ENCODE data around the gene KLHL17. TPM values are rescaled to one million over a fixed set of nuclear protein-coding genes. Genes with fewer than 3 reads are reported as not detected.

Gene KLHL17
- polyA plus RNA-seq, 1 donor (not counting 4 experiments of a cell fraction or from before 2014, with no cell fraction given), result 6.5 TPM

DNA sequence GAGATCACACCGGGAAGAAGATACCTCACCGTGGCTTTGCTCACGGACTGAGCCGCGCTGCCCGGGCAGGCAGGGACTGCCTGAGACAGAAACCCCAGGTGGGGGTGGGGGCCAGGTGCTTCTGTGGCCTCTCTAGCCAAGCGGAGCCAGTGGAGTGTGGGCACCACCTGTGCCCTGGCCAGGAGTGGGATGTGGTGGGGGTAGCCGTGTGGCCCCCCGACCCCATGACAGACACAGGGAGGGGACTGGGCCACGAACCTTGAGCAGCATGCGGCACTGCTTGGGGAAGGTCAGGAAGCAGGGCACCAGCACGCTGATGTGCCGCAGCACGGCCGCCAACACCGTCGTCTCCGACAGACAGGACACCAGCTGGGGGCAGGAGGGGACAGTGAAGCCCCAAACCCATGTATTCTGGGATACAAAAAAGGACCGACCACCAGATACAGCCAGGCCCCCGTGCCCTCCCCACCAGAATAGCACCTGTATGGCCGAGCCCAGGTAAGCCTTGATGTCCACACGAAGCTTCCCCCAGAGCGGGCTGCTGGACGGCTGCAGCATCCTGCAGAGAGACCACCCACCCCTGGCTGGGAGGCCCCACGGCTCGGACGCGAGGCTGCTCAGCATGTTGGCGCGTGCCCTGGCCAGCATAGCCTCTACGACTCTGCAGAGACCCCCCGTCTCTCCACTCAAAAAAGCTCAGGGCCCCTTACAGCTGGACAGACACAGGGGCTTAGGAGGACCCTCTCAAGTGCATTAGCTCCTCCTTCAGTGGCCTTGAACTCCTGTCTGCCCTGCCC is 6.7 kb upstream of the KLHL17 start:
- H3K4me2 ChIP-seq (ENCODE audit: control insufficient read depth, extremely low read depth, insufficient read depth, low read depth, low read length), result no peak overlapping the region
- peaks cover 12% of the 10 kb centered on the region for H4K20me1 ChIP-seq (ENCODE audit: control insufficient read depth, extremely low read depth, insufficient read depth, low read length)
- DNase-seq (ENCODE audit: low read depth, low spot score) (no peak), FAIRE-seq (no peak)
- H2AFZ ChIP-seq (ENCODE audit: control insufficient read depth, low read length), result no peak overlapping the region
- TF ChIP-seq, protein P1, sequence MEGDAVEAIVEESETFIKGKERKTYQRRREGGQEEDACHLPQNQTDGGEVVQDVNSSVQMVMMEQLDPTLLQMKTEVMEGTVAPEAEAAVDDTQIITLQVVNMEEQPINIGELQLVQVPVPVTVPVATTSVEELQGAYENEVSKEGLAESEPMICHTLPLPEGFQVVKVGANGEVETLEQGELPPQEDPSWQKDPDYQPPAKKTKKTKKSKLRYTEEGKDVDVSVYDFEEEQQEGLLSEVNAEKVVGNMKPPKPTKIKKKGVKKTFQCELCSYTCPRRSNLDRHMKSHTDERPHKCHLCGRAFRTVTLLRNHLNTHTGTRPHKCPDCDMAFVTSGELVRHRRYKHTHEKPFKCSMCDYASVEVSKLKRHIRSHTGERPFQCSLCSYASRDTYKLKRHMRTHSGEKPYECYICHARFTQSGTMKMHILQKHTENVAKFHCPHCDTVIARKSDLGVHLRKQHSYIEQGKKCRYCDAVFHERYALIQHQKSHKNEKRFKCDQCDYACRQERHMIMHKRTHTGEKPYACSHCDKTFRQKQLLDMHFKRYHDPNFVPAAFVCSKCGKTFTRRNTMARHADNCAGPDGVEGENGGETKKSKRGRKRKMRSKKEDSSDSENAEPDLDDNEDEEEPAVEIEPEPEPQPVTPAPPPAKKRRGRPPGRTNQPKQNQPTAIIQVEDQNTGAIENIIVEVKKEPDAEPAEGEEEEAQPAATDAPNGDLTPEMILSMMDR (optimal IDR thresholded peaks at IDR 0.05 in 1 of 3, IDR thresholded peaks at IDR 0.05 in 1 of 3, conservative IDR thresholded peaks at IDR 0.05 in 1 of 3; ENCODE audit: extremely low read depth in 1 of 3, insufficient read depth in 2 of 3, low read length in 3 of 3), result no peak
- no peak for TF ChIP-seq EZH2 (IDR thresholded peaks at IDR 0.05; ENCODE audit: low read length)
- no peak overlapping the region for H3K4me3 ChIP-seq (ENCODE audit: control insufficient read depth in 2 of 3, extremely low read depth in 1 of 3, insufficient read depth in 2 of 3, low read depth in 1 of 3, low read length in 3 of 3)
- no peaks in the 10 kb centered on the region for H3K9me3 ChIP-seq (ENCODE audit: control insufficient read depth, low read depth, low read length)
- H3K27ac ChIP-seq (ENCODE audit: control insufficient read depth, insufficient read depth, low read length), result no peak overlapping the region
- H3K9me1 ChIP-seq (ENCODE audit: control insufficient read depth, extremely low read depth, insufficient read depth, low read length), result no peaks in the 10 kb centered on the region
- dilution Hi-C loops (cut with MboI; ENCODE audit: extremely low pct_ligation_motif_present, low sequenced_read_pairs), result no loop called here
- H3K79me2 ChIP-seq (ENCODE audit: control insufficient read depth, insufficient read depth, low read length), result peaks cover 28% of the 10 kb centered on the region
- H3K27me3 ChIP-seq (ENCODE audit: control insufficient read depth, extremely low read depth, insufficient read depth, low read length), result no peaks in the 10 kb centered on the region
- peaks cover 61 to 72% of the 10 kb centered on the region in 2 experiments for H3K36me3 ChIP-seq (ENCODE audit: control insufficient read depth in 2 of 2, extremely low read depth in 1 of 2, insufficient read depth in 2 of 2, low read length in 2 of 2)
- peaks cover 10% of the 10 kb centered on the region for H3K4me1 ChIP-seq (ENCODE audit: control insufficient read depth, extremely low read depth, insufficient read depth, low read length)
- no peak overlapping the region for H3K9ac ChIP-seq (ENCODE audit: control insufficient read depth, extremely low read depth, insufficient read depth, low read length)

DNA sequence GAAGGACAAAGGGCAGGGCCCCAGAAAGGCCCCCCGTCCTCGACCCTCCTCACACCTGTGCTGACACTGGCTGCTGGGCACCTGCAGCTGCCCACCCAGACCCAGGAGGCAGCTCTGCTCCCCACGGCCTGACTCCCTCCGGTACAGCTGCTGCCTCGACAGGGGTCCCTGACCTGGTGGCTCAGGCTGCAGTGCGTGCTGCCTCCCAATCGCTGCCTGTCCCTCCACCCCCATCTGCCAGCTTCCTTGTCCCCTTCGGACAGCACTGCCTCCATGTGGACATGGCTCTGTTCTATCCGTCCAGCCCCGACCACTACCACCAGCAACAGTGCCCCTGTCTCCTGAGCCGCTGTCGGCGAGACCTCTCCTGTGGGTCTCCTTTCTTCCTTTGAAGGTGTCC is 5.5 kb upstream of the KLHL17 start:
- Histone ChIP-seq H3K27me3 (ENCODE audit: control insufficient read depth, extremely low read depth, insufficient read depth, low read length) (peaks cover 5% of the 10 kb centered on the region), H3K9ac (ENCODE audit: control insufficient read depth, extremely low read depth, insufficient read depth, low read length) (no peak overlapping the region), H3K4me3 (ENCODE audit: control insufficient read depth in 2 of 3, extremely low read depth in 1 of 3, insufficient read depth in 2 of 3, low read depth in 1 of 3, low read length in 3 of 3) (no peak overlapping the region), H3K9me3 (ENCODE audit: control insufficient read depth, low read depth, low read length) (no peaks in the 10 kb centered on the region), H3K27ac (ENCODE audit: control insufficient read depth, insufficient read depth, low read length) (no peak overlapping the region), H2AFZ (ENCODE audit: control insufficient read depth, low read length) (no peak overlapping the region), H4K20me1 (ENCODE audit: control insufficient read depth, extremely low read depth, insufficient read depth, low read length) (peaks cover 12% of the 10 kb centered on the region), H3K9me1 (ENCODE audit: control insufficient read depth, extremely low read depth, insufficient read depth, low read length) (no peaks in the 10 kb centered on the region), H3K4me1 (ENCODE audit: control insufficient read depth, extremely low read depth, insufficient read depth, low read length) (peaks cover 10% of the 10 kb centered on the region), H3K36me3 (ENCODE audit: control insufficient read depth in 2 of 2, extremely low read depth in 1 of 2, insufficient read depth in 2 of 2, low read length in 2 of 2) (peaks cover 51 to 64% of the 10 kb centered on the region in 2 experiments), H3K79me2 (ENCODE audit: control insufficient read depth, insufficient read depth, low read length) (peaks cover 32% of the 10 kb centered on the region), H3K4me2 (ENCODE audit: control insufficient read depth, extremely low read depth, insufficient read depth, low read depth, low read length) (no peak overlapping the region)
- dilution Hi-C loops (cut with MboI; ENCODE audit: extremely low pct_ligation_motif_present, low sequenced_read_pairs), result no loop called here
- TF ChIP-seq EZH2 (IDR thresholded peaks at IDR 0.05; ENCODE audit: low read length), result no peak
- TF ChIP-seq, protein P1 (optimal IDR thresholded peaks at IDR 0.05 in 1 of 3, IDR thresholded peaks at IDR 0.05 in 1 of 3, conservative IDR thresholded peaks at IDR 0.05 in 1 of 3; ENCODE audit: extremely low read depth in 1 of 3, insufficient read depth in 2 of 3, low read length in 3 of 3), result no peak
- FAIRE-seq (no peak), DNase-seq (ENCODE audit: low read depth, low spot score) (no peak)
